ENCODE data around the gene STPG1.
A peak's percentile ranks its signal among the peaks of the same experiment; 100 is the strongest.

The STPG1 gene

DNA sequence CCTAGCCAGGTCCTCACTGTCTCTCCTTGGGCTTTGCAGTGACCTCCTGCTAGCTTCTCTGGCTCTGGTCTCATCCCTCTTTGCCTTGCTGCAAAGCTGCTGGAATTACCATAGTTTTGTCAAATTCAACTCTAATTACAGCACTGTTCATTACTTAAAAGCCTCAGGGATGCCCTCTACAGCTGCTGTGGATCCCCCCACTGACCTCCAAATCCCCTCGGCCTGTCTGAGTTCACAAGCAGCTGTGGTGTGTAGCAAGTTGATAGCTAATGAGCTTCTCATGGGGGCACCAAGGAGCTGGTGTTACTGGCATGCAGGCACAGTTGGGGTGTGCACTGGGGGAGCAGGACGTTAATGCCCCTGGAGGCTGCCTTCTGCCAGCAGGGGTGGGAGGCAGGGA lies 26.9 kb upstream of the STPG1 start:
- H3K4me3 Mint-ChIP-seq: no peak overlapping the region
- H3K9me3 Mint-ChIP-seq: no peaks in the 10 kb centered on the region
- no peak overlapping the region for H3K27ac Mint-ChIP-seq
- peaks cover 23% of the 10 kb centered on the region for H3K36me3 Mint-ChIP-seq (ENCODE audit: low read depth)
- no peaks in the 10 kb centered on the region for H3K27me3 Mint-ChIP-seq
- peaks cover 9% of the 10 kb centered on the region for H3K4me1 Mint-ChIP-seq (ENCODE audit: low read depth)

DNA sequence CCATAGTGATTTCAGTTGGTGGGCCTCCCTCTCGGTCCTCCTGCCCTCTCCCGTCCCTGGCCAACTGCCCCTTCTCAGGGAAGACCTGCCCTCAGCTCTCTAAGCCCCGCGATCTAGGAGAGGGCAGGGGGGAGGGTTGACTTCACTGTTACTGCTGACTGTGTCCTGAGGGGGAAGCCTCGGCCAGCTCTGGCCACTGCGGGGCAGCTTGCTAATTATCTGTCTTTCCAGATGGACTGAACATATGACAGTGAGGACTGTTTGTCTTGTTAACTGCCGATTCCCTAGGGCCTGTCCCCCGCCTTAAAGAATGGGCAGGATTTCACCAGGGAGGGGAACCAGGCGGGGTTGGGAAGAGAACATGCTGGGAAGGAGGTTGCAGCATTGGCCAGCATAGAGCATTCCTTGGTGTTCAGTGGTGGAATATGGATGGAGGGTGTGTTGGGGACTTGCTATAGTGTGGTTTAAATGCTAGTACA lies 24.9 kb upstream of the STPG1 start:
- no peak overlapping the region for H3K27ac Mint-ChIP-seq
- no peak overlapping the region for H3K4me3 Mint-ChIP-seq
- H3K27me3 Mint-ChIP-seq: no peaks in the 10 kb centered on the region
- peaks cover 26% of the 10 kb centered on the region for H3K36me3 Mint-ChIP-seq (ENCODE audit: low read depth)
- H3K4me1 Mint-ChIP-seq (ENCODE audit: low read depth): peaks cover 16% of the 10 kb centered on the region
- no peaks in the 10 kb centered on the region for H3K9me3 Mint-ChIP-seq

DNA sequence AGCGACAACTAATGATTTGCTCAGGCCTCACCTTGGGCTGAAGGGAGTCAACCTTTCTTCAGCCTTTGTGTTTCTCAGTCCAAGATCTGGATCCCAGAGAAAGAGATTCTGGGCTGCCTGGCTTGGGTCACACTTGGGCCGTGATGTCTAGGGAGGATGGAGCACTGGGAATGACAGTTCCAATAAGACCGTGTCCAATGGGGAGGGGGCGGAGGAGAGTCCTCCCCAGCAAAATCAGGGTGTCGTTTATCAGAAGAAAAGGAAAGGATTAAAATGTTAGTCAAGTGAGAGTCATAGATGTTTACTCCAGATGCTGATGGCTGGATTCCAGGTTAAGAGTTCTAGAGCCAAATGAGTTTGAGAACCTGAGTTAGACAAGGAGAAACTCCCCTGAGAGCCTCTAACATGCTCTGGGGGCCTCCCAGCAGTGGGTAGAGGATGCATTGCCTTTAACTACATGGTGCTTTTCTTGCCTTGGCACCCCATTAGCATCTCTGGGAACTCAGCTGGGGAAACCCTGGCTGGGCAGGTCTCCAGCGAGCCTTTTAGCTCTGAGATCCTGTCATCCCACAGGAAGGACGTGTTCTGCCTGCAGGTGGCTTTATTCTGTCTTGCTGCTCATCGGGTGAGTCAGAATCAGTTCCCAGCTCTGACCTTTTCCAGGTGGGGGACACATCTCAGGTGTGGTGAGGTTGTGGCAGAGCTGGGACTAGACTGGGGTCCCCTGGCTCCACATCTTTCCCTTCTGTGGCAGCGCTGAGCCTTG lies 24.2 kb upstream of the STPG1 start:
- H3K27ac Mint-ChIP-seq: no peak overlapping the region
- H3K27me3 Mint-ChIP-seq: no peaks in the 10 kb centered on the region
- peaks cover 32% of the 10 kb centered on the region for H3K36me3 Mint-ChIP-seq (ENCODE audit: low read depth)
- no peaks in the 10 kb centered on the region for H3K9me3 Mint-ChIP-seq
- no peak overlapping the region for H3K4me3 Mint-ChIP-seq
- H3K4me1 Mint-ChIP-seq (ENCODE audit: low read depth): peaks cover 16% of the 10 kb centered on the region

DNA sequence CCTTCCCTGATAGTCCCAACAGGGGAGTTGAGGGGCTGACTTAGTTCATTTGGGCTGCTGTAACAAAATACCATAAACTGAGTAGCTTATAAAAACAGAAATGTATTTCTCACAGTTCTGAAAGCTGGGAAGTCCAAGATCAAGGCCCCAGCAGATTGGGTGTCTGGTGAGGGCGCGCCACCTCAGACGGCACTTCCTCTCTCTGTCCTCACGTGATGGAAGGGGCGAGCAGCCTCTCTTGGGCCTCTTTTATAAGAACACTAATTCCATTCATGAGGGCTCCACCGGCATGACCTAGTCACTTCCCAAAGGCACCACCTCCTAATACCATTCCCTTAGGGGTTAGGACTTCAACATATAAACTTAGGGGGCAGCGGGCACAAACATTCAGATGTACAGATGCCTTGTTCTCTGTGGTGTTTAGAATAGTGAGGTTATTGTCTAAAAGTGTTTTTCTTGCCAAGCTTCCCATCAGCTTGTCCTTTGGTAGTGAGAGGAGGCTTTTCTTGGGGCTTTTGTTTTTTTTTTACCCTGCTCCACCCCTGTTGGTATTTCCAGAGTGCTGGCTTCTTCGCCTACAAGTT lies 22.3 kb upstream of the STPG1 start:
- peaks cover 16% of the 10 kb centered on the region for H3K4me1 Mint-ChIP-seq (ENCODE audit: low read depth)
- H3K27ac Mint-ChIP-seq: no peak overlapping the region
- H3K9me3 Mint-ChIP-seq: no peaks in the 10 kb centered on the region
- no peak overlapping the region for H3K4me3 Mint-ChIP-seq
- H3K36me3 Mint-ChIP-seq (ENCODE audit: low read depth): peaks cover 36% of the 10 kb centered on the region
- H3K27me3 Mint-ChIP-seq: no peaks in the 10 kb centered on the region

DNA sequence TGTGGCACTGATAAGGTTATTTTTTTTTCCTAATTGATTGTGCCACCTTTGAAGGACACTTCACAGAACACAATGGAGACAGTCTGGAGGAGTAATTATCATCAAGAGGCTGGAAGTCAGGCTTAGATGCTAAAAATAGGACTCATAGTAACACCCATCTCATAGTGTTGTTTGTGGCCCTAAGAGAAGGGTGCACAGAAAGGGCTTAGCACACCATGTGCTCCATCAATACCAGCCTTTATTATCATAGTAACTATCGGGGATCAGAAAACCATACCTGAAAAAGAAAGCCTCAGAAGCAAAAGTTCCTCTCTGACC lies 13.9 kb upstream of the STPG1 start:
- no peak overlapping the region for H3K27ac Mint-ChIP-seq
- H3K9me3 Mint-ChIP-seq: no peaks in the 10 kb centered on the region
- H3K4me3 Mint-ChIP-seq: no peak overlapping the region
- no peaks in the 10 kb centered on the region for H3K27me3 Mint-ChIP-seq
- peaks cover 37% of the 10 kb centered on the region for H3K4me1 Mint-ChIP-seq (ENCODE audit: low read depth)
- peaks cover 52% of the 10 kb centered on the region for H3K36me3 Mint-ChIP-seq (ENCODE audit: low read depth)

DNA sequence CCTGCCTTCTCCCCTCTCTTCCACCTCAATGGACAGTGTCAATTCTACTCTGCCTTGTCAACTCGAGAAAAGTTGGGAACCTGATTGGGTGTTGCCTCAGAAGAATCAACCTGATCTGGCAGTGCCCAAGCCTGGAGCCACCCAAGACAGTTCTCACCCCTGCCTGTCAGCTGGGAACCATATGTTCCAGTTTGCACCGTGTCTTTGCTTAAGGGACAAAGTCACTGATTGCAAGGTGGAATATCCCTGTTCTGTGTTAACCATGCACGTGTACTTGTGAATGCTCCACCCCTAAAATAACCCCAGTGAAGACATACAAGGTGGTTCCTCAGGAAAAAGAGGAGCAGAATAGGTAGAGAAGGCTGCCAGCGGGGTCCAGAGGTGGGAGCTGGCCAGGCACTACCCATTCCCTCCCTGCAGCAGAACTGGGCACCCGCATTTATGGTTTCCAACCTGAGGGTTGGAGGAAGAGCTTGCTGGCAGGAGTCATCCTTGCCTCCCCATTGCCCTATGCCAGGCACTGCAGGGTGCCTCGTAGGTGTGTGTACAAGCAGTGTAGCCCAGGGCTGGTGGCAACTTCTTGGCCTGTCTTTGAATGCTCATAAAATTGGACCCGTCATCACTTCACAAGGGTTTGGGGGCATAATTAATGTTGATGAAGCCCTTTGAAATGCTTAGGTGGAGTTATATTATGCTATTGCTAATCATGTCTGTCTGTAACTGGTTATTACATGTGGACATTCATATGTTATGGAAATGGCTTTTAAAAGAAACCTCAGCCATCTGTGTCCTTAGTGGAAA lies 13.4 kb upstream of the STPG1 start:
- H3K4me3 Mint-ChIP-seq: no peak overlapping the region
- H3K9me3 Mint-ChIP-seq: no peaks in the 10 kb centered on the region
- H3K27ac Mint-ChIP-seq: no peak overlapping the region
- H3K27me3 Mint-ChIP-seq: no peaks in the 10 kb centered on the region
- H3K36me3 Mint-ChIP-seq (ENCODE audit: low read depth): peaks cover 56% of the 10 kb centered on the region
- peaks cover 42% of the 10 kb centered on the region for H3K4me1 Mint-ChIP-seq (ENCODE audit: low read depth)

DNA sequence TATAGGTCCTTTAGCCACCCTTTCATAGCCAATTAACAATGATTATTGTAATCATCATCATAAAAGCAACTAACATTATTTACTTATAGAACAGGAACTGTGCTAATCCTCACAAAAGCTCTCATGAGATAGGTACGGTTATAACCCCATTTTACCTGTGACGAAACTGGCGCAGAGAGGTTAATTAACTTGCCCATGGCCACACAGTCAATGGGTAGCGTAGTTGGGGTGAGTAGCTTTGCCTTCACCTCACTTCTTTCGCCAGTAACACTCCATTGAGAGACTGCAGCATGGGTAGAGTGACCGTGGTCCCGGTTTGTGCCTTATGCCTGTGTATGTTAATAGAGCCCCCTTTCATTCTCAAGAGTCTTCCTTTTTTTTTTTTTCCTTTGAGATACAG lies 12.3 kb upstream of the STPG1 start:
- Mint-ChIP-seq H3K27me3 (no peaks in the 10 kb centered on the region), H3K36me3 (ENCODE audit: low read depth) (peaks cover 58% of the 10 kb centered on the region), H3K9me3 (no peaks in the 10 kb centered on the region), H3K27ac (no peak overlapping the region), H3K4me3 (no peak overlapping the region), H3K4me1 (ENCODE audit: low read depth) (peaks cover 49% of the 10 kb centered on the region)

DNA sequence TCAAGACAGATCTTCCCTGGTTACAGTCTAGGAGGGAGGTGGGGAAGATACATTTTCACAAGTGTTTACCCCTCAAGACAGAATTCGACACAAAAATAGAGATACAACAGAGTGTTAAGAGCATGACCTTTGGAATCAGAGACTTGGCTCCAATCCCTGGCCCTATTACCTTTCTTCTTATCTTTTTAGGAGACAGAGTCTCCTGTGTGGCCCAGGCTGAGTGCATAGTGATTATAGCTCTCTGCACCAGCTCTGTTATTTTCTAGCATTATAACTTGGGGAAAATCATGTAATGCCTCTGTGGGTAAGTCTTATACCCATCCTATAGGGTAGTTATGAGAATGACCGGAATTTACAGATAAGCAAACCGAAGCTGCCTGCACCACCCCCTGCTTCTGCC lies 11.9 kb upstream of the STPG1 start:
- H3K27ac Mint-ChIP-seq: no peak overlapping the region
- peaks cover 54% of the 10 kb centered on the region for H3K4me1 Mint-ChIP-seq (ENCODE audit: low read depth)
- no peak overlapping the region for H3K4me3 Mint-ChIP-seq
- H3K9me3 Mint-ChIP-seq: no peaks in the 10 kb centered on the region
- peaks cover 63% of the 10 kb centered on the region for H3K36me3 Mint-ChIP-seq (ENCODE audit: low read depth)
- H3K27me3 Mint-ChIP-seq: no peaks in the 10 kb centered on the region

DNA sequence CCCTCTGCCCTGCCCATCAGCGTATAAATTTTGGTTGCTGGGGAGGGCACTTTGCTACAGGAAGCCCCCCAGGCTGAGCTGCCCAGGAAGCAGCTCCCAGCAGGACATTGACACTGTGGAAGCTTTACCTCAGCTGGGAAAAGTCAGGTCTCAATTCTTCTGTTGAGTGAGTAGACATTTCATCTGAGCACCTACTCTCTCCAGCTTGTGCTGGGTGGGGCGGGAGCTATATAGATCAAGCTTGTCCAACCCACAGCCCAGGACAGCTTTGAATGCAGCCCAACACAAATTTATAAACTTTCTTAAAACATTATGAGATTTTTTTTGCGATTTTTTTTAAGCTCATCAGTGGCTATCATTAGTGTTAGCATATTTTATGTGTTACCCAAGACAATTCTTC lies 11.4 kb upstream of the STPG1 start:
- H3K36me3 Mint-ChIP-seq (ENCODE audit: low read depth): peaks cover 65% of the 10 kb centered on the region
- H3K27ac Mint-ChIP-seq: no peak overlapping the region
- peaks cover 58% of the 10 kb centered on the region for H3K4me1 Mint-ChIP-seq (ENCODE audit: low read depth)
- no peaks in the 10 kb centered on the region for H3K27me3 Mint-ChIP-seq
- no peak overlapping the region for H3K4me3 Mint-ChIP-seq
- H3K9me3 Mint-ChIP-seq: no peaks in the 10 kb centered on the region

DNA sequence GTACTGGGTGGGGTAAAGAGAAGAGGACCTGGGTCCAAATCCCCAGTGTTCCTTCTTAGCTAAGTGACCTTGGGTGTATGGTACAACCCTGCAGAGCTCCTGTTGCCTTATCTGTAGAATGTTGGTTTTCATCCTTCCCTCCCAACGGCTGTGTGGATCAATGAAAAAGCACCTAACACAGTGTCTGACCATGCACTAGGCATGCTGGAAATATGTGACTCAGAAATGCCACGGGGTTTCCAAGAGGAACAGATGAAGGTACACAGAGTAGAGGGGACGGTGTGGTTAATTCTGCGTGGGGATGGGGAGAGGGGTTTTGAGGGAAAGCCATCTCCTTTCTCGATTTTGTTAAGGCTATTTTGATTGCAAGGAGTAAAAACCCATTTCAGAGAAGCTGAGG lies 10.6 kb upstream of the STPG1 start:
- Mint-ChIP-seq H3K36me3 (ENCODE audit: low read depth) (peaks cover 73% of the 10 kb centered on the region), H3K4me3 (peak overlapping the region; percentile 10), H3K27me3 (no peaks in the 10 kb centered on the region), H3K9me3 (no peaks in the 10 kb centered on the region), H3K27ac (peak overlapping the region; percentile 72), H3K4me1 (ENCODE audit: low read depth) (peaks cover 65% of the 10 kb centered on the region)

DNA sequence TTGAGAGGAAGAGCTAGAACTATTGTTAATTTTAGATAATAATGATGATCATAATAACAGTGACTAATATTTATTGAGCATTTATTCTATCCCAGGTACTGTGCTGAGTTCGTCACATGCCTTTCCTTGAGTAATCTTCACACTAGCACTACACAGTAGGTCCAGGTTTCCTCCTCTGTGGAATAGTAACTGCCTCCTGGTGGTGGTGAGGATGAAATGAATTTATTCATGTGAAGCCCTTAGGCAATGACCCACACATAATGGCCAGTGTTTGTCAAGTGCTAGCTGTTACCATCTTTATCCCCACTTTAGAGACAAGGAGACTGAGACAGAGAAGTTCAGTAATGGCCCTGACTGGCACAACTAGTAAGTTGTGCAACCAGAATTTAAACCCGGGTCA lies 7.9 kb upstream of the STPG1 start:
- H3K36me3 Mint-ChIP-seq (ENCODE audit: low read depth): peaks cover 69% of the 10 kb centered on the region
- H3K9me3 Mint-ChIP-seq: no peaks in the 10 kb centered on the region
- H3K27me3 Mint-ChIP-seq: no peaks in the 10 kb centered on the region
- H3K4me3 Mint-ChIP-seq: no peak overlapping the region
- peaks cover 84% of the 10 kb centered on the region for H3K4me1 Mint-ChIP-seq (ENCODE audit: low read depth)
- no peak overlapping the region for H3K27ac Mint-ChIP-seq

DNA sequence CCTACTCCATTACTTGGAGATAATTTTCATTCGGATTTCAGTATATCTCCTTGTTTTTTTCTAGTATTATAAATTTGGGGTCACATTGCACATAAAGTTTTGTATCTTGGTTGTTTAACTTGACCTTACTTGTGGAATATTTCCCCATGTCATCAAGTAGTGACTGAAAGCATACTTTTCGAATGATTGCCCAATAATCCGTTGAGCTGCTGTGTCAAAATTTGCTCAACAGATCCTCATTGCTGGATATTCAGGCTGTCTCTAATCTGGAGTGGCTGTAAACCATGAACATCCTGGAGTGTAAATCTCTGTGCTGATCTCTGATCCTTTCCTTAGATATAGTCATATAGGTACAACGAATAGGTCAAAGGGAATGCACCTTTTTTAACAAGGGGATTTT lies 7.0 kb upstream of the STPG1 start:
- peaks cover 61% of the 10 kb centered on the region for H3K36me3 Mint-ChIP-seq (ENCODE audit: low read depth)
- no peaks in the 10 kb centered on the region for H3K9me3 Mint-ChIP-seq
- no peak overlapping the region for H3K4me3 Mint-ChIP-seq
- H3K4me1 Mint-ChIP-seq (ENCODE audit: low read depth): peaks cover 88% of the 10 kb centered on the region
- no peaks in the 10 kb centered on the region for H3K27me3 Mint-ChIP-seq
- H3K27ac Mint-ChIP-seq: no peak overlapping the region

DNA sequence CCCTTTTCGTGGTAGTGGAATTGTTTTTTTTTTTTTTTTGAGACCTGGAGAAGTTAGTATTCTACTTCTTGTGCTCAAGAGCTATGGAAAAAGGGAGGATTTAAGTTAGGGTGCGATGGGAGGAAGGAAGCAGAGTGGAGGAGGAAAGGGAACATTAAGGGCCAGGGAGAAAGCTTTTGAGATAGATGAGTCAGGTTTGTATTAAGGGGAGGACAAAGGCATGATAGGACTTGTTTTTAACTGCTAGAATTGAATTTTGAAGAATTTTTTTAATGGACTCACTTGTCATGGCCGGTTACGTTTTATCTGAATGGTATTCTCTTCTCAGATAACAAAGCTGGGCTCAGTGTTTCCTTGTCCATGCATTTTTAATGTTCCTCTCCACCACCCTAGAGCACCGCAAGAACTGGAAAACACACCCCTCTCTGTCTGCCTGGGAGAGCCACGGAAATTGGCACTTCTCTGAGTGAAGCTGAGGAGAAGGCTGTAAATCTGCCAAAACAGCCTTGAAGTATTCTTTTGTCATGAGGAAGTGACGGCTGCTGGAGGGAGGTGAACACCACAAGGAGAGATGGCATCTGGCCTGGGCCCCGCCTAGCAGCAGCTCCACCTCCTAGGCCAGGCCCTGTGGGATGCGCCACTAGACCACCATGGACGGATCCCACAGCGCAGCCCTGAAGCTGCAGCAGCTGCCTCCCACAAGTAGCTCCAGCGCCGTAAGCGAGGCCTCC lies 5.5 kb upstream of the STPG1 start:
- H3K36me3 Mint-ChIP-seq (ENCODE audit: low read depth): peaks cover 51% of the 10 kb centered on the region
- H3K9me3 Mint-ChIP-seq: no peaks in the 10 kb centered on the region
- H3K27me3 Mint-ChIP-seq: no peaks in the 10 kb centered on the region
- peaks cover 84% of the 10 kb centered on the region for H3K4me1 Mint-ChIP-seq (ENCODE audit: low read depth)
- H3K4me3 Mint-ChIP-seq: peak overlapping the region; percentile 27
- peak overlapping the region; percentile 50 for H3K27ac Mint-ChIP-seq

DNA sequence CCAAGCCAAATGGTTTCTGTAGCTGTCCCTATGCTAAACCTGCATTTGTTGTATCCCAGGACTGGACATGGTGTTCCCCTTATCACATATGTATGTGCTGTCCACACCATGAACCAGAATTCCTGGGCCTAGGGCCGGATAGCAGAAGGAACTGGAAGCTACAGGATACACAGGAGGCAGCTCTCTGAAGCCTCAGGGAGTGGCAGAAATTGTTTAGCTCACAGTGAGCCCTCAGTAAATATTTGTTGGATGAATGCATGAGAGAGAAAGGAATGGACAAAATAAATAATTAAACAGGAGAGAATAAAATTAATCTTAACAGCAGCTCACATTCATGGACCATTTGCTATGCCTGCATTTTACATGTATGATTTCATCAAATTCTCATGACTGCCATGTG lies 4.1 kb upstream of the STPG1 start:
- Mint-ChIP-seq H3K27ac (no peak overlapping the region), H3K4me3 (peak overlapping the region; percentile 91), H3K27me3 (no peaks in the 10 kb centered on the region), H3K36me3 (ENCODE audit: low read depth) (peaks cover 38% of the 10 kb centered on the region), H3K9me3 (no peaks in the 10 kb centered on the region), H3K4me1 (ENCODE audit: low read depth) (peaks cover 76% of the 10 kb centered on the region)

Measured in stimulated activated naive CD8-positive, alpha-beta T cell treated with anti-CD3 and anti-CD28 coated beads, Interleukin-15, Interleukin-2, amounts not matched to agents 100 ng/mL and 50 ng/mL, for 24 hours (primary cell).